Gastroesophageal sphincter (tissue), 4 donors: Measurements from ENCODE around the gene USP47. TPM values are rescaled to one million over a fixed set of nuclear protein-coding genes. Genes with fewer than 3 reads are reported as not detected.

Source experiments
- ATAC-seq: fragments of 150-250 bp; one replicate; pipeline ENCODE4 v1.9.1; 2016; ENCODE audit warnings: mild to moderate bottlenecking, moderate library complexity
- H3K27ac ChIP-seq, 4 donors: fragments of 200-600 bp; sonication (generic) in 3 of 4; 1 replicate in 3 of 4; 2 replicates in 1 of 4; pipeline ENCODE4 v1.5.1; 2016 to 2019
- H3K27me3 ChIP-seq: fragments of 200-600 bp; sonication (generic); one replicate; pipeline ENCODE4 v1.5.1; 2019
- H3K36me3 ChIP-seq, 2 donors: fragments of 200-600 bp; sonication (generic); one replicate each; pipeline ENCODE4 v1.5.1; 2019; ENCODE audit warnings: control low read depth in 1 of 2
- H3K4me1 ChIP-seq, 3 donors: fragments of 200-600 bp; sonication (generic); 1 replicate in 2 of 3; 2 replicates in 1 of 3; pipeline ENCODE4 v1.5.1; 2016 to 2019; ENCODE audit warnings: control low read depth in 2 of 3
- H3K4me3 ChIP-seq, 2 donors: fragments of 200-600 bp; sonication (generic); one replicate each; pipeline ENCODE4 v1.5.1; 2019; ENCODE audit warnings: mild to moderate bottlenecking in 1 of 2, moderate library complexity in 1 of 2
- H3K9me3 ChIP-seq, 3 donors: fragments of 200-600 bp; sonication (generic); one replicate each; pipeline ENCODE4 v1.5.1; 2017 to 2019; ENCODE audit warnings: control low read depth in 2 of 3
- EP300 ChIP-seq: sonication (generic); formaldehyde crosslinking; IDR thresholded peaks from one replicate; pipeline ENCODE4 v1.6.1; 2017; ENCODE audit warnings: antibody characterized with exemption, mild to moderate bottlenecking
- POLR2A ChIP-seq, 2 donors: fragments of 450-650 bp; IDR thresholded peaks; one replicate each; pipeline ENCODE4 v1.6.1; 2017; ENCODE audit warnings: antibody characterized with exemption in 2 of 2, mild to moderate bottlenecking in 2 of 2, moderate library complexity in 1 of 2
- POLR2AphosphoS5 ChIP-seq: sonication (generic); formaldehyde crosslinking; IDR thresholded peaks from one replicate; pipeline ENCODE4 v1.6.1; 2017; ENCODE audit warnings: antibody characterized with exemption
- WGBS, 2 donors: methylation state at CpG; one replicate each; pipeline ENCODE4 v1.1.5; 2018; ENCODE audit warnings: low coverage in 1 of 2; 5-methylcytosine and 5-hydroxymethylcytosine counted together
- total RNA-seq, 4 donors: library from RNA; depleted of rRNA; stranded (reverse); fragments of >200 nt; gene quantifications; one replicate each; pipeline ENCODE4 v1.1.0, GENCODE V29; 2016
- TF ChIP-seq, protein P1 (sequence below), 4 experiments: fragments of 200-600 bp in 2 of 4; fragments of 450-650 bp in 2 of 4; sonication (generic) in 1 of 4; IDR thresholded peaks; one replicate each; pipeline ENCODE4 v1.5.1; 2017 to 2019; ENCODE audit warnings: antibody characterized with exemption in 4 of 4, mild to moderate bottlenecking in 2 of 4, moderate library complexity in 2 of 4

Gene USP47
- total RNA-seq, 4 donors from 2014 or later = 84.7 to 156 (median 115) TPM

DNA sequence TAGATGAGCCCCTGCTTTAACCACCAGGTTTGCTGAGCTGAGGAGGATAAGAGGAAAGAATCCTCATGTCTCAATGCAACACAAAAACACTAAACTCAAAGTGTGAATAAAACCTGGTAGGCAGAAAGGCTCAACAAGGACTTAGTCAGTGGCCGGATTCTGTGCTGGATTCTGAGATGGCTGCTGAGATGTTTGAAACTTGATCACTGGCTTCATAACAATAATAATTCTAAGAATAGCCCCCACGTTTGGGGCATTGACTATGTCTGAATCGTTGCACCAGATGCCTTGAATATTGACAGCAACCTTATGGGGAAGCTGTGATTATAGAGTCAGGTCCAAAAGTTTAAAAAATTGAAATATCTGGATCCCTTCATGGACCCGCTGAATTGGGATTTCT is 162.0 kb downstream of the USP47 start:
- no peak overlapping the region for H3K27ac ChIP-seq
- peaks cover 0 to 18% of the 10 kb centered on the region in 2 donors for H3K36me3 ChIP-seq
- H3K9me3 ChIP-seq = no peaks in the 10 kb centered on the region
- WGBS, 2 donors = 69 to 76% methylated on average over 3 to 4 of the region's 4 CpGs
- H3K4me1 ChIP-seq = peaks cover 0 to 27% (median 0%) of the 10 kb centered on the region in 3 donors
- no peak for ATAC-seq
- TF ChIP-seq, protein P1, sequence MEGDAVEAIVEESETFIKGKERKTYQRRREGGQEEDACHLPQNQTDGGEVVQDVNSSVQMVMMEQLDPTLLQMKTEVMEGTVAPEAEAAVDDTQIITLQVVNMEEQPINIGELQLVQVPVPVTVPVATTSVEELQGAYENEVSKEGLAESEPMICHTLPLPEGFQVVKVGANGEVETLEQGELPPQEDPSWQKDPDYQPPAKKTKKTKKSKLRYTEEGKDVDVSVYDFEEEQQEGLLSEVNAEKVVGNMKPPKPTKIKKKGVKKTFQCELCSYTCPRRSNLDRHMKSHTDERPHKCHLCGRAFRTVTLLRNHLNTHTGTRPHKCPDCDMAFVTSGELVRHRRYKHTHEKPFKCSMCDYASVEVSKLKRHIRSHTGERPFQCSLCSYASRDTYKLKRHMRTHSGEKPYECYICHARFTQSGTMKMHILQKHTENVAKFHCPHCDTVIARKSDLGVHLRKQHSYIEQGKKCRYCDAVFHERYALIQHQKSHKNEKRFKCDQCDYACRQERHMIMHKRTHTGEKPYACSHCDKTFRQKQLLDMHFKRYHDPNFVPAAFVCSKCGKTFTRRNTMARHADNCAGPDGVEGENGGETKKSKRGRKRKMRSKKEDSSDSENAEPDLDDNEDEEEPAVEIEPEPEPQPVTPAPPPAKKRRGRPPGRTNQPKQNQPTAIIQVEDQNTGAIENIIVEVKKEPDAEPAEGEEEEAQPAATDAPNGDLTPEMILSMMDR (IDR thresholded peaks at IDR 0.05) = no peak
- TF ChIP-seq POLR2AphosphoS5 (no peak), POLR2A (IDR thresholded peaks at IDR 0.05) (no peak), EP300 (no peak)
- H3K4me3 ChIP-seq = no peak overlapping the region
- peaks cover 20% of the 10 kb centered on the region for H3K27me3 ChIP-seq

DNA sequence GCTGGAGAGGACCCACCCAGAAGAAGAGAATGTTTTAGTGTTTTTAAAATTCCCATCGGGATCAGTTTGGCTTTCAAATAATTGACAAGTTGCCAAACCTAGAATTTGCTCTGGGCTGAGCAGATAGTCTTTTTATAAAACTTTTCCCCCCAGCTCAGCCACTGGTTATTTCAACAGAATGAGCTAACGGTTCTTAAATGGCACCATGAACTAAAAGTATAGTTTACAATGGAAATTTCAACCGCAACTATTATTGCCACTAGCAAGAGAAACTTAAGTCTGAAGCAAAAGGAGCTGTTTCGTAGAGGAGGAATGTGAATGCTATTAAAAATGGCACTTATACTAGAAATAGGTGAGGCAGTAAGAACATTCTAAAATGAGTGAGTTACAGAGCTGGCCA is 163.3 kb downstream of the USP47 start:
- H3K4me1 ChIP-seq = peaks cover 0 to 36% (median 0%) of the 10 kb centered on the region in 3 donors
- H3K36me3 ChIP-seq = peaks cover 0 to 18% of the 10 kb centered on the region in 2 donors
- H3K9me3 ChIP-seq = no peaks in the 10 kb centered on the region
- H3K4me3 ChIP-seq = no peak overlapping the region
- H3K27me3 ChIP-seq = peaks cover 26% of the 10 kb centered on the region
- 63 to 66% methylated on average over 4 of the region's 4 CpGs for WGBS, 2 donors
- ATAC-seq = no peak
- TF ChIP-seq POLR2A (IDR thresholded peaks at IDR 0.05) (no peak), EP300 (no peak), POLR2AphosphoS5 (no peak)
- TF ChIP-seq, protein P1 (IDR thresholded peaks at IDR 0.05) = no peak
- peak overlapping the region in 2 of 4 donors; percentile 22 to 40 for H3K27ac ChIP-seq

DNA sequence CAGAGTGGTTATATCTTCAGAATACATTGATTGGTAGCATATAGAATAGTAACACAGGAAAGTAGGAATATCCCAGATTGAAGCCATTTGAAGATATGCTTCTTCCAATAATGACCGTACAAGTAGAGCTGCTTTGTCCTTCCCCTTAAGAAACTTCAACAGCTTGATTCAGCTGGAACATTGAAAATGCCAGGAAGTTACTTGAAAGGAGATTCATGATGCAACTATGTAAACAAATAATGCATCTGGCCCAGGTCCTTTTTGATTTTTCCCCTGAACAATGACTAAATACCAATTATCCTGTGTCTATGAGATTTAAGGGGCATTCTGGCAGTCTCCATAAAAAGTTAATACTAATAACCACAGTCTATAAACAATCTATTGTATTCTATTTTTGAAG is 163.7 kb downstream of the USP47 start:
- peak overlapping the region in 1 of 4 donors; percentile 40 for H3K27ac ChIP-seq
- H3K4me1 ChIP-seq = peaks cover 0 to 36% (median 0%) of the 10 kb centered on the region in 3 donors
- H3K36me3 ChIP-seq = peaks cover 0 to 17% of the 10 kb centered on the region in 2 donors
- ATAC-seq = no peak
- no peaks in the 10 kb centered on the region for H3K9me3 ChIP-seq
- peaks cover 26% of the 10 kb centered on the region for H3K27me3 ChIP-seq
- no peak overlapping the region for H3K4me3 ChIP-seq
- TF ChIP-seq, protein P1 (IDR thresholded peaks at IDR 0.05) = no peak
- peak; percentile 65 for TF ChIP-seq POLR2AphosphoS5
- 50 to 71% methylated on average over 1 of the region's 1 CpG for WGBS, 2 donors

DNA sequence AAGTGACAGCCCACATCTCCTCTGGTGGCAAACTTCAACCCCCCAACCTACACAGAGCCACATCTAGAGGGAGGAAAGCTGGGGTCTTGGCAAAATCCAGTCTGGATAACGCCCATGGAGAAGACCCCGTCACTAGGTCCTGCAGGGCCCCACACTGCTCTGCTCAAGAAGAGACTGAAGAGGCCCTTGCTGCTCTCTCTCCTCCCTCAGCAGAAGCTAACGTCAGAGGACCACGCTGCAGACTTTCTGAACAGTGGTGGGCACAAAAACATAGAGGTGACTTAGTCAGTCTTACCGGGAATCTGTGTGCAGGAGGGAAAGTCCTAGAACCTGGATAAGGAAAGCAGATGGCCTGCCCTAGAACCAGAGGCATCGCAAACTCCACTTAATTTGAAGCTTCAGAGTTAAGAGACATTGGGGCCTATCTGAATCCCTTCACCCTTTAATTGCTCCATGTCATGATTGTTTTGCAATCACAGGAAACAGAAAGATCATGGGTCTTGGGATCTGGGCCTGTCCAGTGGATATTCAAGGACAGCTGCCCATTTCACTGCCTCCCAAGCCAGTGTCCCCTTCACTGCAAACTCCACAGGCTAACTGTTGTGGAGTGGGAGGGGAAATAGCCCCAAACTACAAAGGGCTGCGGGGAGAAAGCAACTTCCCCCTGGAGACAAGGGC is 164.9 kb downstream of the USP47 start:
- H3K9me3 ChIP-seq = no peaks in the 10 kb centered on the region
- peaks cover 0 to 6% of the 10 kb centered on the region in 2 donors for H3K36me3 ChIP-seq
- H3K4me3 ChIP-seq = peak overlapping the region in 1 of 2 donors; percentile 71
- H3K27ac ChIP-seq = peak overlapping the region in 3 of 4 donors; percentile 69 to 80 (median 72)
- ATAC-seq = no peak
- WGBS, 2 donors = 83% methylated on average over 1 of the region's 7 CpGs; no CpG with 5 or more reads in 1 of the 2 donors
- H3K4me1 ChIP-seq = peaks cover 0 to 36% (median 0%) of the 10 kb centered on the region in 3 donors
- no peak for TF ChIP-seq EP300
- TF ChIP-seq POLR2A (IDR thresholded peaks at IDR 0.05) = no peak
- TF ChIP-seq POLR2AphosphoS5 = no peak
- TF ChIP-seq, protein P1 (IDR thresholded peaks at IDR 0.05) = no peak
- H3K27me3 ChIP-seq = peaks cover 26% of the 10 kb centered on the region

DNA sequence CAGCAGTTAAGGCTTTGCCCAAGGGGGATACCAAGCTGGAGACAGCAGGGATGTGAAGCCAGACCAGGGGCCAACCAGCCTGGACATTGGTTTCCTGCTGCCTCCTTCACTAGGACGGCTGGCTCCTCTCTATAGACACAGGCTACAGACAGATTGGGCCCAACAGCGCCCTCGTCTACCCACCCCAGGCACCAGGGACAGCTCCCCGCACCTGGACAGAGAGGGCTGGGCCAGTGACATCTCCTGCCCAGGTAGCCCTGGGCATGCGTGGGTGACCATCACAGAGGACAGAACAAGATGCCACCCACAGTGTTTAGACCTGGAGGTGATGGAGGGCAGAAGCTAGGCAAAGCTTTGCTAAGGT is 165.4 kb downstream of the USP47 start:
- peaks cover 26% of the 10 kb centered on the region for H3K27me3 ChIP-seq
- H3K4me3 ChIP-seq = peak overlapping the region in 1 of 2 donors; percentile 71
- no peak for TF ChIP-seq POLR2AphosphoS5
- TF ChIP-seq, protein P1 (IDR thresholded peaks at IDR 0.05) = no peak
- TF ChIP-seq EP300 = no peak
- TF ChIP-seq POLR2A (IDR thresholded peaks at IDR 0.05) = no peak
- H3K27ac ChIP-seq = peak overlapping the region in 3 of 4 donors; percentile 69 to 80 (median 72)
- WGBS, 2 donors = no CpG with 5 or more reads among the region's 5 CpGs
- H3K36me3 ChIP-seq = peaks cover 0 to 1% of the 10 kb centered on the region in 2 donors
- no peaks in the 10 kb centered on the region for H3K9me3 ChIP-seq
- no peak for ATAC-seq
- peaks cover 0 to 36% (median 0%) of the 10 kb centered on the region in 3 donors for H3K4me1 ChIP-seq
